Stimulated activated CD8-positive, alpha-beta memory T cell treated with anti-CD3 and anti-CD28 coated beads, Interleukin-12 subunit alpha, Interleukin-12 subunit beta, amount 100 ng/mL, for 1 hour (primary cell): Measurements from ENCODE around the gene KL.

Experiments
- DNase-seq: peaks from one replicate; pipeline ENCODE4 v3.0.0-alpha.2; 2020; ENCODE audit warnings: low read depth

KL gene

GRCh38 chr13:33004511-33004910, 11.7 kb upstream of the KL start:
- DNase-seq = no peak

GRCh38 chr13:33006134-33006533, 10.1 kb upstream of the KL start:
- no peak for DNase-seq

DNA sequence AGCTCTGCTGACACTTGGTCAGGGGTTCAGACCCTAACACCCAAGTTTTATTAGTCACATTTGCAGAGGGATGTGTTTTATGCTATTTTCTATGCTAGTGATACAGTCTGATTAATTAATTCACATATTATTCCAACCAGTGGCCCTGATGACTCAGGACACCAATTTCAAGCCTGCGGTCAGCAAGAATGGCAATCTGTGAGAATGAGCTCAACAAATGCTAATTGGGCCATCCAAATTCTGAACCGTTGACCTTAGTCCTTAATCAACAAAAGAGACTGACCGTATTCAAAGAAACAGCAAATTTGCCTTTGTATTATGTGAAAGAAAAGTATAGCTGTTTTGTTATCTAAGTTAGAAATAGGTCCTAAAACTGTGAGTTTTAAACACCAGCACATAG, 9.6 kb upstream of the KL start:
- no peak for DNase-seq

- DNase-seq = no peak
Observed at GRCh38 chr13:33007237-33007636, 9.0 kb upstream of the KL start.

DNA sequence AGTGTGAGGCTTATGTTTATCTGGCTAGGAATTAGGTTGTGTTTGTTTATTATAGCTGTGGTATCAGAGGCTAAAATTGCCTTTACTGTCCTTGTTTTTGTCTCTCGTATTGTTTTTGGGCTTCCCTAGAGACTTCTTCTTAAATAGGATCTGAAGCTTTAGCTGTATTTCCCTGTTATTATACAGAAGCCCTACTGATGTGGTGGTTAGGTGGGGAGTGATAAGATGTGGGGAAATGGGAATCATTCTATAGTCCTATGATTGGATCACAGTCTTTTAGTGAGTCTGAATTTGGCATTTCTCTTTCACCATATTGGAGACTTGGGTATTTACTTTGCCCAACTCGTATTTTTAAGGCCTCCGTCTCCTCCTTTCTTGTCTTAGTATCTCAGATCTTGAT, 8.3 kb upstream of the KL start:
- no peak for DNase-seq

- no peak for DNase-seq
Observed at GRCh38 chr13:33008946-33009722, 7.1 kb upstream of the KL start.

DNA sequence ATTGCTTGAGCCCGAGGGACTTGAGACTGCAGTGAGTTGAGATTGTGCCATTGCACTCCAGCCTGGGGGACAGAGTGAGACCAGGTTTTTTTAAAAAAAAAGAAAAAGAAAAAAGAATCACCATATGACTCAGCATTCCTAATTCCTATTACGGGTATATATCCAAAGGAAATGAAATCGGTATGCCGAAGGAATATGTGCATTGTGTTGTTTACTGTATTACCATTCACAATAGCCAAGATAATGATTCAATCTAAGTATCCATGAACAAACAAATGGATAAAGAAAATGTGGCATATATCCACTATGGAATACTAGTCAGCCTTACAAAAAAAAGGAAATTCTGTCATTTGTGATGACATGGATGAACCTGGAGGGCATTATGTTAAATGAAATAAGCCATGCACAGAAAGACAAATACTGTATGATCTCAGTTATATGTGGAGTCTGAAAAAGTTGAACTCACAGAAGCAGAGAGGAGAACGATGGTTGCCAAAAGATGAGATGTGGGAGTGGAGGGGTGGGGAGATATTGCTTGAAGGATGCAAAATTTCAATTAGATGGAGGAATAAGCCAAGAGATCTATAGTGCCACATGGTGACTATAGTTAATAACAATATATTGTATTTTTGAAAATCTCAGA, 4.3 kb upstream of the KL start:
- no peak for DNase-seq

DNA sequence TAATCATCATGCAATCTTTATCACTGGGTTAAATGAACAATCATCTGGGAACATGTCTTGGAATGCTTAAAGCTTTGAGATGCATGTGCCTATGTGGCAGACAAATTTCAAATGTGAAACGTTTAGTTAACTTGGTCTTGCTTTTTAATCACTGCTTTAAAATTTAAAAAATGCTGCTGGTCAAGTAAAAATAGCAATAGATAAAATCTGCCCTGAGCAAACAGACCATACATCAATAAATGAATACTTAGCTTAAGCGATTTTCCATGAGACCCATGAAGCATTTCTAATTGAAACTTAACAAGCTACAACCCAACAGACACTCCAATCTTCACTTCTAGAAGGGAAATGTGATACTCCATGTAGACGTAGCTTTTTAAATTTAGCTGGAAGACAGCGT, 1.9 kb upstream of the KL start:
- no peak for DNase-seq

DNA sequence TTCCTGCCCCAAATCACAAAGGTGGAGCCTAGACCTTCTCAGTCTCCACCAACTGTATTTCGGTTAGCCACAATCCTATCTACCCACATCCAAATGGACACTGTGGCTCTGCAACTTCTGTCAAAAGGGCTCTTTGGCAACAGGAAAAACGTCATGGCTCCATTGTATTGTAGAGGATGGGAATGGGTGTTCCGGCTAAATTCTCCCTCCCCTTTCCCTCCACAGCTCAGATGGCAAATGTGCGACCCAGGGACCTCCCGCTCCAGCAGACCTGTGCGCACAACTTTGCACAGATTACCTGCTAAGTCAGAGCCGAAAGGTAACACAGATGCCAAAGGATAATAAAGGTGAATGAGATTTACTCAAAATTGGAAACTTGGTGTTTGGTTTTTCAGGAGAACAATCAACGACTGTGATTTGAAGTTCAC, 968 bp upstream of the KL start:
- no peak for DNase-seq

DNA sequence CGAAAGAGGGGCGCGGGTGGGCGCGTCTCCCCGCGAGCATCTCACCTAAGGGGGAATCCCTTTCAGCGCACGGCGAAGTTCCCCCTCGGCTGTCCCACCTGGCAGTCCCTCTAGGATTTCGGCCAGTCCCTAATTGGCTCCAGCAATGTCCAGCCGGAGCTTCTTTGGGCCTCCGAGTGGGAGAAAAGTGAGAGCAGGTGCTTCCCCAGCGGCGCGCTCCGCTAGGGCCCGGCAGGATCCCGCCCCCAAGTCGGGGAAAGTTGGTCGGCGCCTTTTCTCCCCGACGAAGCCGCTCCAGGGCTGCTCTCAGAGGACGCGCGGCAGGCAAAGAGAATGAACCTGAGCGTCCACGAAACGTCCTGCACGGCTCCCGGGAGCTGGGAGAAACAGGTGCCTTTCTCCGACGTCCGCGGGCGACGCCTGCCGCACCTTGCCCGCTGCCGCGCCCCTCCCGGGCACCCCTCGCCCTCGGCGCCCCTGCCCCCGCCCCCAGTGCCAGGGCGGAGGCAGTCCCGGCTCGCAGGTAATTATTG, 366 bp upstream of the KL start:
- no peak for DNase-seq

- no peak for DNase-seq
Observed at GRCh38 chr13:33017323-33017929, 1.2 kb downstream of the KL start.

- no peak for DNase-seq
Observed at GRCh38 chr13:33018886-33019285, 2.7 kb downstream of the KL start.

DNA sequence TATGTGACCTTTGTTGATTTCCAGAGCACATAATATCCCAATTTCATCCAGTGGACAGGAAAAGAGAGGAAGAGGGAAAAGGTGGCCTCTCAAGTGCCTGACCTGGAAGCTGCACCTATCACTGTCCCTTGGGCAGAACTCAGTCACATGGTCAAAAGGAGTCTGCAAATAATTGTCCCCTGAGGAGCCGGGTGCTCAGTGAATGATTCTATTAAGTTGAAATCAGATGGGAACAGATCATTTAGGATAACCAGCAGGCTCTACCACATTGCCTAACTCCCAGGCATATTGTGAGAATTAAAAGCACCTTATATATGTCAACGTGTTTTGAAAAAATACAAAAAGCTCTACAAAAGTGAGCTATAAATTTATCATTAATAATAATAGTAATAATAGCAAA, 6.8 kb downstream of the KL start:
- no peak for DNase-seq

DNA sequence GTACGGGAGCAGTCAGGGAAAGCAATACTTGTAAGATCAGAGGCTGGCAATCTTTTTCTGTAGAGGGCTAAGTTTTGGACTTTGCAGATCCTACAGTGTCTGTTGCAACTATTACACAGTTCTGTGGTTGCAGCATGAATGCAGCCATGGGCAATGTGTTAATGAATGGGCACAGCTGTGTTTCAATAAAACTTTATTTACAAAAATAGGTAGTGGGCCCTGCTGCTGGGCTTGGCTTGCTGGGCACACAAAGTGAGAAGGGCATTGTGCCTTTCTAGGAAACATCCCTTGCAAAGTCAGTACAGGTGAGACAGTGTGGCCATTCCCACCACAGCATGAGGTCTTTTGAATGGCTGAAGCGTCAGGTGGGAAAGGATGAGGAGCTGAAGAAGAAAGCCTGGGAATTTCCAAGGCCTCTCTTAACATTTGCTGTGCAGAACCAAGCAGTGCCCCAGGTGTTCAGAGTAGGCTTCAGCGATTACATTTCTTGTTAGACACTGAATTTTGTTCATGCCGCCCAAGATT, 9.1 kb downstream of the KL start:
- DNase-seq = no peak

- DNase-seq = no peak
Observed at GRCh38 chr13:33026489-33027152, 10.4 kb downstream of the KL start.

- no peak for DNase-seq
Observed at GRCh38 chr13:33028620-33029019, 12.4 kb downstream of the KL start.

GRCh38 chr13:33031277-33031676, 15.1 kb downstream of the KL start:
- DNase-seq = no peak

GRCh38 chr13:33032037-33032625, 15.9 kb downstream of the KL start:
- no peak for DNase-seq

GRCh38 chr13:33033051-33033812, 17.0 kb downstream of the KL start:
- DNase-seq = no peak

GRCh38 chr13:33033986-33034385, 17.8 kb downstream of the KL start:
- DNase-seq = no peak

DNA sequence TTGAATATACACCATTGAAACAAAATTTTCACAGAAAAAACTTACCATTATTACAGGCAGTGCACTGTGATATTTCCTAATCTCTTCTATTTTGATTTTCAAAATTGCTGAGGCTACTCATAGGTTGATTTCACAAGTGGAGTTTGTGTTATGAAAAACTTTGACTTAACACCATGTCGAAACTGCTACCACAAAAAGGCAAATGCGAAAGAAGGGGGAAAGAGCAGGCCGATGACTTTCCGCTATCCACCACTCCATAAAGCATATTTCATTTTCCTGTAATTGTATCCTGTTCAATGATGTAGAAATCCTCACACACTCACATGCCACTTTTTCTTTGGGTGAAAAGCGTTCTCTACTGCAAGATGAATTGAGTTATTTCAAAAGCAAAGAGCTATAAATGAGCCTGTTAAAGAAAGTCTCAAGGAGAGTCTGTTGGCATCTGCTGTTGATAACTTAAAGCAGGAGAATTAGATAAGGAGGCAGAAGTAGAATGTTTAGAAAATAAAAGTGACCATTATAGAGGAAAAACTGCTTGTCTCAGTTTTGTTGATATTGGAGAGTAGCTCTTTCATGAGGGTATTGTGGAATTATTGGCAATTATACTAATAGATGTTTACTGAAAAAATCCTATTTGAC, 18.8 kb downstream of the KL start:
- DNase-seq = no peak
